ENCODE results near the gene BMP7.

The BMP7 gene

DNA sequence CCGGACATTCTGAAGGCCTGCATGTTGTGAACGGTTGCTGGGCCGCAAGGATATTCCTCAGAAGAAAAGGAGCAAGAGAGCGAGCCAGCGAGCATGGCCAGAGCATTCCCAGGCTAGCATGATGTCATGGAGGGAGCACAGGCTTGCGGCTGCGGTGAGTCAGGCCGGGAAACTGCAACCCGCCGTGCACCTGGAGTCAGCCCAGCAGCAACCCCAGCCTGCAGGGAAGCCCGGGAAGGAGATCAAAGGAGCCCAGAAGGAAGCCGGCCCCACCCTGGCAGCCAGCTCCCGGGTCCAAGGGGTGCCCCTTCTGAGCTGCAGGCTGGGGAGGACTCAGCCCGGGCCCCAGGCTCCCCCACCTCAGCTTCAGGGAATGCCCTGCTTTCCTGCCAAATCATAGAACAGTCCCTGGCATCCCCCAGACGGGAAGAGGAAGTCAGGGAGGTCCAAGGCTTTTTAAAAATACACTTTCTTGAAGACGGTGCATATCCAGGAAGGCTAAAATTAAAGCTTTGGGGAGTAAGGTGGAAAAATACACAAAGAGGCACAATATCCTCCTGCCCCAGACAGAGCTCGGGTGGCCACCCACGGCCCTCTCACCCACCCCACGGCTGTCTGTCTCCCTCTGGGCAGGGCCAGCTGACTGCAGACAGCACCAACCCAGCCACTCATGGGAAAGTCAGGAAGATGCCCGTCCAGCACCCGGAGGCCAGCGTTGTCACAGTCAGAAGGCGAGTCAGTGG is 53.7 kb downstream of the BMP7 start:
- no peak for TF ChIP-seq ARNTL (CRISPR knock-in tag; IDR thresholded peaks at IDR 0.05; ENCODE audit: borderline replicate concordance, low read depth)
- TF ChIP-seq, protein P1, sequence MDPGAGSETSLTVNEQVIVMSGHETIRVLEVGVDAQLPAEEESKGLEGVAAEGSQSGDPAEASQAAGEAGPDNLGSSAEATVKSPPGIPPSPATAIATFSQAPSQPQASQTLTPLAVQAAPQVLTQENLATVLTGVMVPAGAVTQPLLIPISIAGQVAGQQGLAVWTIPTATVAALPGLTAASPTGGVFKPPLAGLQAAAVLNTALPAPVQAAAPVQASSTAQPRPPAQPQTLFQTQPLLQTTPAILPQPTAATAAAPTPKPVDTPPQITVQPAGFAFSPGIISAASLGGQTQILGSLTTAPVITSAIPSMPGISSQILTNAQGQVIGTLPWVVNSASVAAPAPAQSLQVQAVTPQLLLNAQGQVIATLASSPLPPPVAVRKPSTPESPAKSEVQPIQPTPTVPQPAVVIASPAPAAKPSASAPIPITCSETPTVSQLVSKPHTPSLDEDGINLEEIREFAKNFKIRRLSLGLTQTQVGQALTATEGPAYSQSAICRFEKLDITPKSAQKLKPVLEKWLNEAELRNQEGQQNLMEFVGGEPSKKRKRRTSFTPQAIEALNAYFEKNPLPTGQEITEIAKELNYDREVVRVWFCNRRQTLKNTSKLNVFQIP (CRISPR knock-in tag; IDR thresholded peaks at IDR 0.05; ENCODE audit: borderline replicate concordance, low read depth), result no peak
- TF ChIP-seq, protein P2, sequence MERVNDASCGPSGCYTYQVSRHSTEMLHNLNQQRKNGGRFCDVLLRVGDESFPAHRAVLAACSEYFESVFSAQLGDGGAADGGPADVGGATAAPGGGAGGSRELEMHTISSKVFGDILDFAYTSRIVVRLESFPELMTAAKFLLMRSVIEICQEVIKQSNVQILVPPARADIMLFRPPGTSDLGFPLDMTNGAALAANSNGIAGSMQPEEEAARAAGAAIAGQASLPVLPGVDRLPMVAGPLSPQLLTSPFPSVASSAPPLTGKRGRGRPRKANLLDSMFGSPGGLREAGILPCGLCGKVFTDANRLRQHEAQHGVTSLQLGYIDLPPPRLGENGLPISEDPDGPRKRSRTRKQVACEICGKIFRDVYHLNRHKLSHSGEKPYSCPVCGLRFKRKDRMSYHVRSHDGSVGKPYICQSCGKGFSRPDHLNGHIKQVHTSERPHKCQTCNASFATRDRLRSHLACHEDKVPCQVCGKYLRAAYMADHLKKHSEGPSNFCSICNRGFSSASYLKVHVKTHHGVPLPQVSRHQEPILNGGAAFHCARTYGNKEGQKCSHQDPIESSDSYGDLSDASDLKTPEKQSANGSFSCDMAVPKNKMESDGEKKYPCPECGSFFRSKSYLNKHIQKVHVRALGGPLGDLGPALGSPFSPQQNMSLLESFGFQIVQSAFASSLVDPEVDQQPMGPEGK (CRISPR knock-in tag; IDR thresholded peaks at IDR 0.05; ENCODE audit: borderline replicate concordance), result no peak
- TF ChIP-seq SNAI2 (CRISPR knock-in tag; IDR thresholded peaks at IDR 0.05), result no peak
- no peak for TF ChIP-seq GLIS3 (CRISPR knock-in tag; IDR thresholded peaks at IDR 0.05)
- TF ChIP-seq TOX (CRISPR knock-in tag; IDR thresholded peaks at IDR 0.05; ENCODE audit: borderline replicate concordance), result no peak
- TF ChIP-seq OSR1 (CRISPR knock-in tag; IDR thresholded peaks at IDR 0.05), result no peak
- no peak for TF ChIP-seq CSDC2 (CRISPR knock-in tag; IDR thresholded peaks at IDR 0.05)
- TF ChIP-seq BACH2 (CRISPR knock-in tag; IDR thresholded peaks at IDR 0.05; ENCODE audit: borderline replicate concordance), result no peak
- TF ChIP-seq ISL1 (CRISPR knock-in tag; IDR thresholded peaks at IDR 0.05), result no peak
- TF ChIP-seq, protein P3, sequence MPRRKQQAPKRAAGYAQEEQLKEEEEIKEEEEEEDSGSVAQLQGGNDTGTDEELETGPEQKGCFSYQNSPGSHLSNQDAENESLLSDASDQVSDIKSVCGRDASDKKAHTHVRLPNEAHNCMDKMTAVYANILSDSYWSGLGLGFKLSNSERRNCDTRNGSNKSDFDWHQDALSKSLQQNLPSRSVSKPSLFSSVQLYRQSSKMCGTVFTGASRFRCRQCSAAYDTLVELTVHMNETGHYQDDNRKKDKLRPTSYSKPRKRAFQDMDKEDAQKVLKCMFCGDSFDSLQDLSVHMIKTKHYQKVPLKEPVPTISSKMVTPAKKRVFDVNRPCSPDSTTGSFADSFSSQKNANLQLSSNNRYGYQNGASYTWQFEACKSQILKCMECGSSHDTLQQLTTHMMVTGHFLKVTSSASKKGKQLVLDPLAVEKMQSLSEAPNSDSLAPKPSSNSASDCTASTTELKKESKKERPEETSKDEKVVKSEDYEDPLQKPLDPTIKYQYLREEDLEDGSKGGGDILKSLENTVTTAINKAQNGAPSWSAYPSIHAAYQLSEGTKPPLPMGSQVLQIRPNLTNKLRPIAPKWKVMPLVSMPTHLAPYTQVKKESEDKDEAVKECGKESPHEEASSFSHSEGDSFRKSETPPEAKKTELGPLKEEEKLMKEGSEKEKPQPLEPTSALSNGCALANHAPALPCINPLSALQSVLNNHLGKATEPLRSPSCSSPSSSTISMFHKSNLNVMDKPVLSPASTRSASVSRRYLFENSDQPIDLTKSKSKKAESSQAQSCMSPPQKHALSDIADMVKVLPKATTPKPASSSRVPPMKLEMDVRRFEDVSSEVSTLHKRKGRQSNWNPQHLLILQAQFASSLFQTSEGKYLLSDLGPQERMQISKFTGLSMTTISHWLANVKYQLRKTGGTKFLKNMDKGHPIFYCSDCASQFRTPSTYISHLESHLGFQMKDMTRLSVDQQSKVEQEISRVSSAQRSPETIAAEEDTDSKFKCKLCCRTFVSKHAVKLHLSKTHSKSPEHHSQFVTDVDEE (CRISPR knock-in tag; IDR thresholded peaks at IDR 0.05), result no peak
- no peak for TF ChIP-seq ZNF8 (CRISPR knock-in tag; IDR thresholded peaks at IDR 0.05)
- TF ChIP-seq, protein P4, sequence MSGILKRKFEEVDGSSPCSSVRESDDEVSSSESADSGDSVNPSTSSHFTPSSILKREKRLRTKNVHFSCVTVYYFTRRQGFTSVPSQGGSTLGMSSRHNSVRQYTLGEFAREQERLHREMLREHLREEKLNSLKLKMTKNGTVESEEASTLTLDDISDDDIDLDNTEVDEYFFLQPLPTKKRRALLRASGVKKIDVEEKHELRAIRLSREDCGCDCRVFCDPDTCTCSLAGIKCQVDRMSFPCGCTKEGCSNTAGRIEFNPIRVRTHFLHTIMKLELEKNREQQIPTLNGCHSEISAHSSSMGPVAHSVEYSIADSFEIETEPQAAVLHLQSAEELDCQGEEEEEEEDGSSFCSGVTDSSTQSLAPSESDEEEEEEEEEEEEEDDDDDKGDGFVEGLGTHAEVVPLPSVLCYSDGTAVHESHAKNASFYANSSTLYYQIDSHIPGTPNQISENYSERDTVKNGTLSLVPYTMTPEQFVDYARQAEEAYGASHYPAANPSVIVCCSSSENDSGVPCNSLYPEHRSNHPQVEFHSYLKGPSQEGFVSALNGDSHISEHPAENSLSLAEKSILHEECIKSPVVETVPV (CRISPR knock-in tag; IDR thresholded peaks at IDR 0.05), result no peak
- no peak for TF ChIP-seq ZFP3 (CRISPR knock-in tag; IDR thresholded peaks at IDR 0.05)
- TF ChIP-seq, protein P5, sequence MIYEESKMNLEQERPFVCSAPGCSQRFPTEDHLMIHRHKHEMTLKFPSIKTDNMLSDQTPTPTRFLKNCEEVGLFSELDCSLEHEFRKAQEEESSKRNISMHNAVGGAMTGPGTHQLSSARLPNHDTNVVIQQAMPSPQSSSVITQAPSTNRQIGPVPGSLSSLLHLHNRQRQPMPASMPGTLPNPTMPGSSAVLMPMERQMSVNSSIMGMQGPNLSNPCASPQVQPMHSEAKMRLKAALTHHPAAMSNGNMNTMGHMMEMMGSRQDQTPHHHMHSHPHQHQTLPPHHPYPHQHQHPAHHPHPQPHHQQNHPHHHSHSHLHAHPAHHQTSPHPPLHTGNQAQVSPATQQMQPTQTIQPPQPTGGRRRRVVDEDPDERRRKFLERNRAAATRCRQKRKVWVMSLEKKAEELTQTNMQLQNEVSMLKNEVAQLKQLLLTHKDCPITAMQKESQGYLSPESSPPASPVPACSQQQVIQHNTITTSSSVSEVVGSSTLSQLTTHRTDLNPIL (CRISPR knock-in tag; IDR thresholded peaks at IDR 0.05; ENCODE audit: low read depth), result no peak
- no peak for TF ChIP-seq PPARA (CRISPR knock-in tag; IDR thresholded peaks at IDR 0.05; ENCODE audit: borderline replicate concordance)
- ATAC-seq, result no peak

DNA sequence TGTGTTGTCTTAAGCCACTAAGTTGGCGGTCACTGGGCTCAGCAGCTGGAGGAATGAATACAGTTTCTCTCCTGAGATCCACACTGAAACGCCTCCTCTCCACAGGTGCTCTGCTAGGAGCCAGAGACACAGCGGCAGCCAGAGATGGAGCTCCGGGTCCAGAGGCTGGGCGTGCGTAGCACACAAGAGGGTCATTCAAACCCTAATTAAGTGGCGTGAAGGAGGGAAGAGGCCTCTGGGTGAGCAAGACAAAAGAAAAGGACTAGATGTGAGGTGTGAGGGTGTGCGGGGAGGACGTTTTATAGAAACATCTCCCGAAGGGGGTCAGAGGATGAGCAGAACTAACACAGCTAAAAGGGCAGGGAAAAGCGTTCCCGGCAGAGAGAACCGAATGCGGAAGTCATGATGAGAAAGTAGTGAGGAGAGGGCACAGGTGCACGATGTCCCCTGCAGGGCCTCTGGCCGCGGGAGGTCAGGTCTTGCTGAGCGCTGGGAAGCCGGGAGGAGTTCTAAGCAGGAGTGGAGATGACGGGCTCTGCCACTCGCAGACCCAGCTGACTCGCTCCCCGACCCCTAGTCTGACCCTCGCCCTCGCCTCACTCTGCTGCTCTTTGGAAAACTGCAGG is 54.4 kb downstream of the BMP7 start:
- no peak for ATAC-seq

More for the DNA sequence above, 54.4 kb downstream of the BMP7 start:
- TF ChIP-seq, protein P5 (CRISPR knock-in tag; IDR thresholded peaks at IDR 0.05; ENCODE audit: low read depth), result no peak
- TF ChIP-seq BACH2 (CRISPR knock-in tag; IDR thresholded peaks at IDR 0.05; ENCODE audit: borderline replicate concordance) (no peak), ISL1 (CRISPR knock-in tag; IDR thresholded peaks at IDR 0.05) (no peak), ESRRG (CRISPR knock-in tag; IDR thresholded peaks at IDR 0.05) (no peak), ZC3H10 (CRISPR knock-in tag; IDR thresholded peaks at IDR 0.05) (no peak), ZNF70 (CRISPR knock-in tag; IDR thresholded peaks at IDR 0.05) (no peak), ZFP30 (CRISPR knock-in tag; IDR thresholded peaks at IDR 0.05) (no peak), SNAI2 (CRISPR knock-in tag; IDR thresholded peaks at IDR 0.05) (no peak), CSDC2 (CRISPR knock-in tag; IDR thresholded peaks at IDR 0.05) (no peak), RARB (CRISPR knock-in tag; IDR thresholded peaks at IDR 0.05) (no peak), ZNF8 (CRISPR knock-in tag; IDR thresholded peaks at IDR 0.05) (no peak), TOX (CRISPR knock-in tag; IDR thresholded peaks at IDR 0.05; ENCODE audit: borderline replicate concordance) (no peak), GLIS3 (CRISPR knock-in tag; IDR thresholded peaks at IDR 0.05) (no peak), TCF4 (CRISPR knock-in tag; IDR thresholded peaks at IDR 0.05; ENCODE audit: borderline replicate concordance) (no peak), ARNTL (CRISPR knock-in tag; IDR thresholded peaks at IDR 0.05; ENCODE audit: borderline replicate concordance, low read depth) (no peak), OSR1 (CRISPR knock-in tag; IDR thresholded peaks at IDR 0.05) (no peak), ZNF565 (CRISPR knock-in tag; conservative IDR thresholded peaks at IDR 0.05; ENCODE audit: low read depth) (no peak)
- TF ChIP-seq, protein P4 (CRISPR knock-in tag; IDR thresholded peaks at IDR 0.05), result no peak
- TF ChIP-seq, protein P2 (CRISPR knock-in tag; IDR thresholded peaks at IDR 0.05; ENCODE audit: borderline replicate concordance), result no peak
